Ovary (tissue), 3 donors: ENCODE results near the gene SPATA25.

Experiments used
- CTCF ChIP-seq, 3 donors: fragments of 450-650 bp in 2 of 3; fragments of 200-600 bp in 1 of 3; IDR thresholded peaks; one replicate each; pipeline versions ENCODE4 v1.5.1 to v1.8.0; 2016 to 2022; ENCODE audit warnings: antibody characterized with exemption in 3 of 3, mild to moderate bottlenecking in 1 of 3
- POLR2A ChIP-seq: fragments of 450-650 bp; IDR thresholded peaks from one replicate; pipeline ENCODE4 v1.6.1; 2017; ENCODE audit warnings: antibody characterized with exemption, mild to moderate bottlenecking, moderate library complexity
- donor health status: DM: no; HTN: no; CAD: no.

GRCh38 chr20:45872626-45873025 is 14.8 kb downstream of the SPATA25 start:
- no peak for TF ChIP-seq CTCF (IDR thresholded peaks at IDR 0.05)
- TF ChIP-seq POLR2A = no peak
